Keratinocyte (primary cell): ENCODE results near the gene IGF1. TPM values are rescaled to one million over a fixed set of nuclear protein-coding genes. Genes with fewer than 3 reads are reported as not detected.

Experiments used
- DNase-seq: peaks from one replicate; pipeline ENCODE4 v3.0.0-alpha.2; 2011; ENCODE audit warnings: low read depth, missing footprints, low spot score
- FAIRE-seq: peaks from 2 replicates; lab custom pipeline; 2011; peaks lifted over from hg19 to GRCh38; lab: Jason Lieb, UNC
- H2AFZ ChIP-seq: 2 replicates; pipeline ENCODE4 v1.6.0; 2012; ENCODE audit warnings: low read length, control low read depth, inconsistent platforms; ENCODE audit not compliant: control insufficient read depth
- H3K27ac ChIP-seq: 2 replicates; pipeline ENCODE4 v1.5.1; 2011; ENCODE audit warnings: low read length; ENCODE audit not compliant: control insufficient read depth, insufficient read depth
- H3K27me3 ChIP-seq: 3 replicates; pipeline ENCODE4 v1.6.0; 2011; ENCODE audit warnings: low read length; ENCODE audit not compliant: control insufficient read depth, insufficient read depth; ENCODE audit errors: extremely low read depth
- H3K36me3 ChIP-seq, 2 experiments: 2 replicates in 1 of 2; 3 replicates in 1 of 2; pipeline ENCODE4 v1.5.1; 2011; ENCODE audit warnings: low read length in 2 of 2, mild to moderate bottlenecking in 1 of 2; ENCODE audit not compliant: control insufficient read depth in 2 of 2, insufficient read depth in 2 of 2; ENCODE audit errors: extremely low read depth in 1 of 2
- H3K4me1 ChIP-seq: 3 replicates; pipeline ENCODE4 v1.5.1; 2011; ENCODE audit warnings: low read length; ENCODE audit not compliant: control insufficient read depth, insufficient read depth; ENCODE audit errors: extremely low read depth
- H3K4me2 ChIP-seq: 3 replicates; pipeline ENCODE4 v1.6.0; 2011; ENCODE audit warnings: low read depth, low read length; ENCODE audit not compliant: control insufficient read depth, insufficient read depth; ENCODE audit errors: extremely low read depth
- H3K4me3 ChIP-seq, 3 experiments: fragments of 200-600 bp in 1 of 3; sonication (generic) in 1 of 3; 2 replicates in 2 of 3; 3 replicates in 1 of 3; pipeline ENCODE4 v1.5.1; 2011 to 2016; ENCODE audit warnings: low read length in 3 of 3, mild to moderate bottlenecking in 3 of 3, control low read depth in 2 of 3, inconsistent platforms in 1 of 3, low read depth in 1 of 3, mixed read lengths in 1 of 3, mixed run types in 1 of 3, moderate library complexity in 1 of 3; ENCODE audit not compliant: control insufficient read depth in 2 of 3, insufficient read depth in 2 of 3; ENCODE audit errors: extremely low read depth in 1 of 3
- H3K79me2 ChIP-seq: 2 replicates; pipeline ENCODE4 v1.6.0; 2012; ENCODE audit warnings: low read length; ENCODE audit not compliant: control insufficient read depth, insufficient read depth
- H3K9ac ChIP-seq: 3 replicates; pipeline ENCODE4 v1.6.0; 2011; ENCODE audit warnings: low read length; ENCODE audit not compliant: control insufficient read depth, insufficient read depth; ENCODE audit errors: extremely low read depth
- H3K9me1 ChIP-seq: 3 replicates; pipeline ENCODE4 v1.6.0; 2011; ENCODE audit warnings: low read length; ENCODE audit not compliant: control insufficient read depth, insufficient read depth; ENCODE audit errors: extremely low read depth
- H3K9me3 ChIP-seq: 2 replicates; pipeline ENCODE4 v1.5.1; 2012; ENCODE audit warnings: low read depth, low read length; ENCODE audit not compliant: control insufficient read depth
- H4K20me1 ChIP-seq: 3 replicates; pipeline ENCODE4 v1.6.0; 2011; ENCODE audit warnings: low read length; ENCODE audit not compliant: control insufficient read depth, insufficient read depth; ENCODE audit errors: extremely low read depth
- CTCF ChIP-seq, 3 experiments: IDR thresholded peaks in 1 of 3; conservative IDR thresholded peaks in 1 of 3; optimal IDR thresholded peaks in 1 of 3; 2 replicates in 2 of 3; 3 replicates in 1 of 3; pipeline versions ENCODE3 to v1.5.1; 2011; ENCODE audit warnings: low read length in 3 of 3, mild to moderate bottlenecking in 3 of 3, moderate library complexity in 2 of 3, control low read depth in 1 of 3, inconsistent platforms in 1 of 3; ENCODE audit not compliant: insufficient read depth in 2 of 3; ENCODE audit errors: extremely low read depth in 1 of 3
- EZH2 ChIP-seq: IDR thresholded peaks from one replicate; pipeline ENCODE4 v1.6.1; 2012; ENCODE audit warnings: inconsistent platforms, mild to moderate bottlenecking, low read length, moderate library complexity
- dilution Hi-C: fragments of 300-500 bp; cut with MboI; formaldehyde crosslinking; loops from one replicate; pipeline ENCODE4 v1.7.0; 2020; ENCODE audit warnings: low sequenced_read_pairs; ENCODE audit not compliant: extremely low pct_ligation_motif_present
- polyA plus RNA-seq, 5 experiments: library from polyadenylated mRNA; depleted of rRNA in 3 of 5; stranded (reverse) in 3 of 5; stranded (forward) in 1 of 5; unstranded in 1 of 5; fragments of >200 nt; gene quantifications; 1 replicate in 1 of 5; 2 replicates in 3 of 5; 3 replicates in 1 of 5; pipeline versions ENCODE4 v1.2.1 to v1.2.3, GENCODE V29; 2011 to 2012; ENCODE audit warnings: missing spikeins in 2 of 5, low read depth in 1 of 5, low replicate concordance in 1 of 5

IGF1 gene
- polyA plus RNA-seq, 1 donor (not counting 4 experiments of a cell fraction or from before 2014, with no cell fraction given) = not detected

DNA sequence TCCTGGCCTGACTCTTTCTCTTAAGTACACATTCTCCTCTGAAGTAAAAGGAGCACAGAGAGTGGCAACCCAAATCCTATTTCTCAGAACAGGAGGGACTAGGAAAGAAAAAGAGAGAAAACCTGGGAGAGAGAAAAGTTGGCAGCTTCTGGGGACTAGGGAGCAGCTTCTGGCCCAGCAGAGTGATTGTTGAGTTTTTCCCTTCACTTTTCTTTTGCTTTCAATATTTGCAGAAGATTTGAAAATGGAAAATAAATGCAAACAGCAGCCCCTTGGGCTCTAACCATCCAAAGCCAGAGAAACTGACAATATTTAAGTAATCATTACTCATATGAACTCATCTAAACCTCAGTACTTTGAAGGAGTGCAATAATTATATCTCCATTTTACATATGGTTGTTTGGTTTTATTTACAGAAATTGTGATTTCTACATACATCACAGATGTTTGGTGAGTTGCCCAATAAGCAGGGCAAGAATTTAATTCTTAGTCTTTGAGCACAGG is 28.8 kb upstream of the IGF1 start:
- Histone ChIP-seq H3K9ac (no peak overlapping the region), H3K4me2 (no peak overlapping the region), H3K36me3 (no peaks in the 10 kb centered on the region), H3K4me3 (no peak overlapping the region), H3K27ac (no peak overlapping the region), H3K79me2 (no peaks in the 10 kb centered on the region), H3K9me3 (no peaks in the 10 kb centered on the region), H3K9me1 (no peaks in the 10 kb centered on the region), H4K20me1 (no peaks in the 10 kb centered on the region), H2AFZ (no peak overlapping the region), H3K4me1 (no peaks in the 10 kb centered on the region), H3K27me3 (no peaks in the 10 kb centered on the region)
- dilution Hi-C loops = no loop called here
- DNase-seq (no peak), FAIRE-seq (no peak)
- no peak for TF ChIP-seq EZH2
- TF ChIP-seq CTCF (optimal IDR thresholded peaks at IDR 0.05 in 1 of 3, IDR thresholded peaks at IDR 0.05 in 1 of 3, conservative IDR thresholded peaks at IDR 0.05 in 1 of 3; ENCODE audit: extremely low read depth in 1 of 3, insufficient read depth in 2 of 3, low read length in 3 of 3) = no peak

- dilution Hi-C loops = no loop called here
- no peaks in the 10 kb centered on the region for H3K79me2 ChIP-seq
- H2AFZ ChIP-seq = no peak overlapping the region
- H3K4me1 ChIP-seq = no peaks in the 10 kb centered on the region
- no peak for TF ChIP-seq CTCF (optimal IDR thresholded peaks at IDR 0.05 in 1 of 3, IDR thresholded peaks at IDR 0.05 in 1 of 3, conservative IDR thresholded peaks at IDR 0.05 in 1 of 3; ENCODE audit: extremely low read depth in 1 of 3, insufficient read depth in 2 of 3, low read length in 3 of 3)
- TF ChIP-seq EZH2 = no peak
- no peak overlapping the region for H3K4me2 ChIP-seq
- no peak overlapping the region for H3K4me3 ChIP-seq
- FAIRE-seq = no peak
- H3K27ac ChIP-seq = no peak overlapping the region
- DNase-seq = no peak
- no peaks in the 10 kb centered on the region for H3K9me1 ChIP-seq
- H3K9me3 ChIP-seq = no peaks in the 10 kb centered on the region
- no peak overlapping the region for H3K9ac ChIP-seq
- no peaks in the 10 kb centered on the region for H4K20me1 ChIP-seq
- no peaks in the 10 kb centered on the region for H3K36me3 ChIP-seq
- no peaks in the 10 kb centered on the region for H3K27me3 ChIP-seq
Measured at GRCh38 chr12:102508052-102508451, 27.7 kb upstream of the IGF1 start.
